LNCaP clone FGC (cell line): ENCODE results near the gene DICER1.

Experiments used
- DNase-seq: peaks from one replicate; pipeline ENCODE4 v3.0.0-alpha.2; 2011; ENCODE audit warnings: low read depth
- H3K4me3 ChIP-seq: 2 replicates; pipeline ENCODE4 v1.5.1; 2011; ENCODE audit warnings: mild to moderate bottlenecking, low read depth, low read length, control low read depth
- CTCF ChIP-seq: IDR thresholded peaks from 2 replicates; pipeline ENCODE4 v1.5.1; 2012; ENCODE audit warnings: mild to moderate bottlenecking; ENCODE audit not compliant: control insufficient read depth, insufficient read depth; ENCODE audit errors: extremely low read depth

DICER1 gene

GRCh38 chr14:95197551-95197950 is 40.2 kb upstream of the DICER1 start:
- no peak for TF ChIP-seq CTCF
- H3K4me3 ChIP-seq = no peak overlapping the region
- DNase-seq = peak; percentile 56

- no peak overlapping the region for H3K4me3 ChIP-seq
- DNase-seq = no peak
- no peak for TF ChIP-seq CTCF
These were observed 39.7 kb upstream of the DICER1 start for GRCh38 chr14:95196826-95197545.

GRCh38 chr14:95196268-95196667 is 38.9 kb upstream of the DICER1 start:
- TF ChIP-seq CTCF = no peak
- DNase-seq = no peak
- no peak overlapping the region for H3K4me3 ChIP-seq

GRCh38 chr14:95195031-95195430 is 37.7 kb upstream of the DICER1 start:
- no peak overlapping the region for H3K4me3 ChIP-seq
- no peak for DNase-seq
- TF ChIP-seq CTCF = no peak

- DNase-seq = peak; percentile 47
- H3K4me3 ChIP-seq = no peak overlapping the region
- TF ChIP-seq CTCF = no peak
These were observed 35.8 kb upstream of the DICER1 start for GRCh38 chr14:95193081-95193480.

GRCh38 chr14:95192311-95192710 is 35.0 kb upstream of the DICER1 start:
- TF ChIP-seq CTCF = no peak
- no peak for DNase-seq
- no peak overlapping the region for H3K4me3 ChIP-seq
